GM19043 (cell line): ENCODE data around the gene COX4I1.
"Not testable (repeated sequence)": the region's sequence is repeated elsewhere in the genome, so short reads cannot be mapped to it uniquely, and the experiment has no call there.

Experiments
- ATAC-seq: cut with Tn5 transposase; IDR thresholded peaks from one replicate; pipeline ENCODE4 v1.9.1; 2021; ENCODE audit warnings: low read depth; ENCODE audit not compliant: unreplicated experiment

Gene COX4I1

DNA sequence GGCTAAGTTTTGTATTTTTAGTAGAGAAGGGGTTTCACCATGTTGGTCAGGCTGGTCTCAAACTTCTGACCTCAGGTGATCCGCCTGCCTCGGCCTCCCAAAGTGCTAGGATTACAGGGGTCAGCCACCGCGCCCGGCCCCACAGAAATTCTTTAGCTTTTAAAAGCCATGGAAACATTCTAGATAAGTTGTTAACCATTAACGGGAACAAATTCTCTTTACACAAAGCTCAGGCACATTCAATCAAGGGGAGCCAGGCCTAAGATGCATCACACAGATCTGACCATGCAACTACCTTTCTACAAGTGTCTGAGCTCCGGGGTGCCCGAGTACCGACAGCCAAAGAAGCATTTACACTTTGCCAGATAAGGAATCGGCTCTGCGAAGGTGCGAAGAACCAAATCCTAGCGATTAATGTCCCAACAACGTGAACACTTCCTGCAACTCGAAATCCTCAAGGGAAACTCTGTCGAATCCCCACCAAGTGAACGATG is 1.2 kb upstream of the COX4I1 start:
- ATAC-seq: no peak

- ATAC-seq: peak; percentile 18
These were observed 496 bp upstream of the COX4I1 start for GRCh38 chr16:85798901-85799496.

- ATAC-seq: no peak
These were observed 800 bp downstream of the COX4I1 start for GRCh38 chr16:85800321-85800669.

- ATAC-seq: no peak
These were observed 4.1 kb downstream of the COX4I1 start for GRCh38 chr16:85803570-85803969.

- no peak for ATAC-seq
These were observed 6.0 kb downstream of the COX4I1 start for GRCh38 chr16:85805442-85806045.

DNA sequence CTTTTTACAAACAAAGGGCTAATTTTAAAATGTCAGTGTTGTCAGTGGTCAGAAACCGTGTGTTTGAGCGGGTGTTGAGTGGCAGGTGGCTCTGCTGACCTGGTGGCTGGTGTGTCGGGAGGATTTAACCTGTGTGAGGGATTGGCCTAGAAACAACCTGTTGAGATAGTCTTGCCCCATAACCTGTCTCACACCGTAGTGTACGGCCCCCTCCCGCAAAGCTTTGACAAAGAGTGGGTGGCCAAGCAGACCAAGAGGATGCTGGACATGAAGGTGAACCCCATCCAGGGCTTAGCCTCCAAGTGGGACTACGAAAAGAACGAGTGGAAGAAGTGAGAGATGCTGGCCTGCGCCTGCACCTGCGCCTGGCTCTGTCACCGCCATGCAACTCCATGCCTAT is 7.0 kb downstream of the COX4I1 start:
- ATAC-seq: no peak

- not testable (repeated sequence) for ATAC-seq
These were observed 7.8 kb downstream of the COX4I1 start for GRCh38 chr16:85807340-85807739.

DNA sequence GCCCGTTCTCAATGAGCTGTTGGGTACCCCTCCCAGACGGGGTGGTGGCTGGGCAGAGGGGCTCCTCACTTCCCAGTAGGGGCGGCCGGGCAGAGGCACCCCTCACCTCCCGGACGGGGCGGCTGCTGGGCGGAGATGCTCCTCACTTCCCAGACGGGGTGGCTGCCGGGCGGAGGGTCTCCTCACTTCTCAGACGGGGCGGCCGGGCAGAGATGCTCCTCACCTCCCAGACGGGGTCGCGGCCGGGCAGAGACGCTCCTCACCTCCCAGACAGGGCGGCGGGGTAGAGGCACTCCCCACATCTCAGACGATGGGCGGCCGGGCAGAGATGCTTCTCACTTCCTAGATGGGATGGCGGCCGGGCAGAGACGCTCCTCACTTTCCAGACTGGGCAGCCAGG is 8.6 kb downstream of the COX4I1 start:
- not testable (repeated sequence) for ATAC-seq

DNA sequence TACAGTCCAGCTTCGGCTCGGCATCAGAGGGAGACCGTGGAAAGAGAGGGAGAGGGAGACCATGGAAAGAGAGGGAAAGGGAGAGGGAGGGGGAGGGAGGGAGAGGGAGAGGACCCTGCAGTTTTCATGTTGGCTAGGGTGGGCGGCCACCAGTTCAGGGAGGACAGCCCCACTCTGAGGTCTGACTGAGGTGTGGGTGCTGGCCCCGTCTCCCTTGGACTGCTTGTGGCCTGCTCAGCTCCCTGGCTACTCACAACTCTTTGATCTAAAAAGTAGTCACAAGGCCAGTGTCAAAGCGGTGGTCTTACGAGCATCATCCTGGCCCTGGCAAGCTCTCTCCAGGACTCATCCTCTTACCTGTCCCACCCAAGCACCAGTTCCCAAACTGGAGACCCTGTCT is 9.4 kb downstream of the COX4I1 start:
- no peak for ATAC-seq

DNA sequence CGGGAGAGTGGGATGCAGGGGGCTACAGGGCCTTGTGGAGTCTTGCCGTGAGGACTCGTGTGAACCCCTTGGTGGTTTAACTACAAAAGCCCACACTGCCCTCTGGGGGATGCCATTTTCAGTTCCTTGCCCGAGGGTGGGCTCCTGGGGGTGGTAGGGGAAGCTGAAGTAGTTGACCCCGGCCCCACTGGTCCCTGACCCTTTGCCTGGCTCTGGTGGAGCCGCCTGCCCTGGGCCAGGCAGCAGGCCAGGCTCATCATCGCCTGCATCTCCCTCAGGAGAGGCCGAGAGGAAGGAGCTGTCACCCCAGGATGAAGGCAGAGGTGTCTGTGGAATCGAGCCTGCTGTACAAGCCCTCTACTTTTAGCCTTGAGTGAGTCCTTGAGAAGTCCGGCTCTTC is 10.2 kb downstream of the COX4I1 start:
- no peak for ATAC-seq

DNA sequence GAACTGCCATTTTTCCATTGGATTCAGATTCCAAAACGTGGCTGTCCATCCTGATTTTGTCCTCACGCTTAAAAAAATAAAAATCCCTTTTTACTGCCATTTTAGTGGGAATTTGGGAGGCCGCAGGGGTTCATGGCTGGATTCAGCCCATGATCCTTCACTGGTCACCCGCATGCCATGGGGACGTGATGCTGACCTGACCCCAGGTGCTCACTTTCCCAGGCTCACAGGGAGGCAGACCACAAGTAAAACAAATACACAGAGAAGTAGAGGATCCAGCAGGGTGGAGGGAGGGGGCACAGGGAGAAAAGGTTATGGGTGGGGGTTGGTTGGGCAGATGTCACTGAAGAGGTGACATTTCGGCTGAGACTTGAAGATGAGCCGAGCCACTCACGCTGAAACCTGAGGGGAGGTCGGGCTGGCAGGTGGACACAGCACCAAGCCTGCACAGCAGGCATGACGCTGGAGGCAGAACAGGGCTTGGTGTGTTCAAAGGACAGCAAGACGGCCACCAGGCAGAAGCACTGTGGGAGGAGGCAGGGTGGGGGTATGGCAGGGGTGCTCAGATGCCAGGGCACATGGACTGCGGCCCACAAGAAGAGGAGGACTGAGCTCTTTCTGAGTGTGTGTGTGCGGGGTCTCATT is 10.7 kb downstream of the COX4I1 start:
- ATAC-seq: no peak

GRCh38 chr16:85810742-85811115 is 11.2 kb downstream of the COX4I1 start:
- ATAC-seq: no peak

DNA sequence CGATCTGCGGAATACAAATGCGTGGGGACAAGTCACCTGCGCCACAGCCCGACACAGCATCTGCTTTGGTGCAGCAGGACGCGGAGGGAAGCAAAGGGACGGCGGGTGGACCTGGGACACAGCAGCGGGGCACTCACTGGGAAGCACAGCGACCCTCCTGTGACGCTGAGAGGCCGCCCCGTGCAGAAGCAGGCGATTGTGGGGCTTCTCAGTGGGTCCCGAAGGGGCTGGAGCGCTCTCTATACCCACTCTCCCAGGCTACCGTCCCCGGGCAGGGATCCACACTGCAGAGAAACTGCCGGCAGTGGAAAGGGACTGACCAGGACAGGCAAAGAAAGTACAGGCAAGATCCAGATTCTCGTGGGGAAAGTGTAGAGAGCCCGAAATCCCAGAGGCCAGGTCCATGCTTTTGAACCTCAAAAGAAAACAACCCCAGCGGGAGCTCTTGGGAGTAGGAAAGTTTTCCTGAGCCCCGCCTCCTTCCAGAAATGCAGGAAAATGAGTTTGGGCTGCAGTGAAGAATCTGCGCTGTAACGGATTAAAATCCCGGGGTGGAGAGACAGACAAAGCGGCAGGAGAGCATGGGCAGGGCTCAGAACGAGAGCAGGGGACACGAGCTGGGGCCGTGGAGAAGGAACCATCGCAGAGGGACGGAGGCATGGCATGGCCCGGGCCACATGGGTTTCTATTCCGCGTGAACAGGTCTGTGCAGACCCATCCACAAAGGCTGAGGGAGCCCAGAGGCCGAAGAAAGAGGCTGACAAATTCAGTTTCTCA is 12.7 kb downstream of the COX4I1 start:
- ATAC-seq: no peak

DNA sequence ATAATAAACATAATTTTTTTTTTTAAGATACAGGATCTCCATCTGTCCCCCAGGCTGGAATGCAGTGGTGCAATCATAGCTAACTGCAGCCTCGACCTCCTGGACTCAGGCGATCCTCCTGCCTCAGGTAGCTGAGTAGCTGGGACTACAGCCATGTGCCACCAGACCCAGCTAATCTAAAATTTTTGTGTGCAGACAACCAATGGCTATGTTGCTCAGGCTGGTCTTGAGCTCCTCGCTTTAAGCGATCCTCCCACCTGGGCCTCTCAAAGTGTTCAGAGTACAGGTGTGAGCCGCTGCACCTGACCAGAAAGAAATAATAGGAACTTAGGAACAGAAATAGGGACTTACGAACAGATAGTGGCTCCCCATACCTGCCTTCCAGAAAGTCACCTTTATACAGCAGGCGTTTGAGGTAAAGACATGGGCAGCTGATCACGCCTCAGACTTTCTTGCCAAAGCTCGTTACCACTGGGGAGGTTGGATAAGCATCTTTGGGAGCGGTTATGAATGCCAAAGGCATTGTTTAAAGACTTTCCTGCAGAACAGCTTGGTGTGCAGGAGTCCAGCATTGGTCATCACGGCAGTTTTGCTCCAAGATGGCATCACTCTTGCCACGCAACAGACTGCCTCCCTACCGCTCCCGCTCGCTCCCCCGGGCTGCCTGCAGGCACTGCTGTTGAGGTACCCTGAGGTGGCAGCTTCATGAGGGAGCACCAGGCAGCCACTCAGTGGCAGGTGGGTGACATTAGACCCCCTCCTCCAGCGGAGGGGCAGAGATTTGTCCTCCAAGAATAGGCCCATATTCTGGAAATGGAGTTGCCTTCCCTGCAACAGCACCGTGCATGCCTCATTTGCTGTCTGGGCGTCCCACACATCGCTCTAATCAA is 13.6 kb downstream of the COX4I1 start:
- no peak for ATAC-seq

DNA sequence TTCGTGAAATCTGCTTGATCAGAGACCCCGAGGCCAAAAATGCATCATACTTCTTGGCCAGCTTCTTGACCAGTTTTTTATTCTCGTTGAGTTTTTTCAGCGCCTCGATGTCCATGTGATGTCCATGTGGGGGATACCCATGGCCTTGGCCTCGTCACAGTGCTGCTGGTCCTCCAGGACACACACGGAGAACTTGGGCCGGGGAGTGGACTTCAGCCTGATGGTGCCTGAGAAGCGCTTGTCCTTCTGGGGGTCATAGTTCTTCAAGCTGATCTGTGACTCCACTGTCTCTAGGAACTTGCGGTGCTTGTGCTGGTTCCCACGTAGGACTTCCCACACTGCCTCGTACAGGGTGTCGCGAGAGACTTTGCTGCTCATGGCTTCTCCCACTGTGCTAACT is 16.7 kb downstream of the COX4I1 start:
- no peak for ATAC-seq

- not testable (repeated sequence) for ATAC-seq
These were observed 17.7 kb downstream of the COX4I1 start for GRCh38 chr16:85817195-85817594.

DNA sequence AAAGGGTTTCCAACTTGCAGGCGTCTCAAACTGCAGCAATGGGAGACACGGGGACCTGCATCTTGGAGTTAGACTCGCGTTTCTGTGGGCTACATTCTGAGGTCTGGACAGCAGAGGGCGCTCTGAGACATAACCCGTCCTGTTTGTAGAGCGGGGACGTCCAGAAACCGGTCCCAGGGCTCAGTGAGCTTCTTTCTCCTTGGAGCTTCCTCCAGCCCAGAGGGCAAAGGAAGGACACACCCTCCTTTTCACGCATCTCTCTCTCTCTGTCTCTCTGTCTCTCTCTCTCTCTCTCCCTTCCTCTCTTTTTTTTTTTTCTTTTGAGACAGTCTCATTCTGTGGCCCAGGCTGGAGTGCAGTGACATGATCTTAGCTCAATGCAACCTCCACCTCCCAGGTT is 19.8 kb downstream of the COX4I1 start:
- no peak for ATAC-seq

GRCh38 chr16:85819771-85820170 is 20.3 kb downstream of the COX4I1 start:
- ATAC-seq: no peak

GRCh38 chr16:85820604-85821372 is 21.3 kb downstream of the COX4I1 start:
- ATAC-seq: no peak
